HG03575 (cell line): ENCODE data around the gene SETD3.

Experiments
- ATAC-seq: cut with Tn5 transposase; IDR thresholded peaks from one replicate; pipeline ENCODE4 v1.9.1; 2021; ENCODE audit not compliant: unreplicated experiment, insufficient number of reproducible peaks, low FRiP score; ENCODE audit errors: extremely low read depth

The SETD3 gene

DNA sequence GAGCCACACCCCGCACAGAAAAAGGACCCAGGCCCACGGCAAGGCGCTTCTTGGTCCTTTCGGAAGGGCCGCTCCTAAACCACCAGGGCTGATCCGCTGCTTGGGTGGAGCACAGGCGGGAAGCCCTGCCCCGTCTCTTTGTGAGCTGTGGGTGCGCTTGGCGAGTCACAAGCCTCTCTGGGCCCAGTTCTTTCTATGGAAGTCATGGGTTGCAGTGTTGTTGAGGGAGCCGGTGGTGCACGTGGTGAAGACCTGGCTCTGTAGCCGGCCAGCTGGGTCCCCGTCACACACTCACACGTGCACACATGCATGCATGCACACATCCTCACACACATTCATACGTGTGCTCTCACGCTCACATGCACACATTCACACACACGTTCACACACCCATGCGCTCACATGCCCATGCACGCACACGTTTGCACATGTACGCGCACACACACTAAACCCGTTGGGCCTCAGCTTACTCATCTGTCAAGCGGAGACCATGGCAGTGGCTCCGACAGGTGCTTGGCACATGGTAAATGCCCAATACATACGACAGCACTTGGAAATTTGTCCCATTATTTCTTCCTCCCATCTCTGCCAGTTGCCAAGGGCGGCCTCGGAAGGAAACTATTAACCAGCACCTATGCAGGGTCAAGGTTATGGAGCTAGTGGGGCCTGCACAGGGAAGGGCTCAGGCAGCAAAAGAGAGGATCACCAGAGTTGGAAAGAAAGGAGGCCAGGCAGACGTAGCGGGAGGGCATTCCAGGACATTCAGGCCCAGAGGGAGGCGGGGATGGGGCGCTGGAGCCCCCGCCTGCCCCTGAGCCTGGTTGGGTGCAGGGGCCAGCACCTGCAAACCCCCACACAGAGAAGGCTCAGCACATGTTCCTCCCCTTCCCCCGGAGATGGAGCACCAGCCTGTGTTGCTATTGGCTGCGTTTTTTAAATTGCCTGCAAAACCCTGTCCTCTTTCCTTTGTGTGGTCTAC, 96.9 kb downstream of the SETD3 start:
- no peak for ATAC-seq

DNA sequence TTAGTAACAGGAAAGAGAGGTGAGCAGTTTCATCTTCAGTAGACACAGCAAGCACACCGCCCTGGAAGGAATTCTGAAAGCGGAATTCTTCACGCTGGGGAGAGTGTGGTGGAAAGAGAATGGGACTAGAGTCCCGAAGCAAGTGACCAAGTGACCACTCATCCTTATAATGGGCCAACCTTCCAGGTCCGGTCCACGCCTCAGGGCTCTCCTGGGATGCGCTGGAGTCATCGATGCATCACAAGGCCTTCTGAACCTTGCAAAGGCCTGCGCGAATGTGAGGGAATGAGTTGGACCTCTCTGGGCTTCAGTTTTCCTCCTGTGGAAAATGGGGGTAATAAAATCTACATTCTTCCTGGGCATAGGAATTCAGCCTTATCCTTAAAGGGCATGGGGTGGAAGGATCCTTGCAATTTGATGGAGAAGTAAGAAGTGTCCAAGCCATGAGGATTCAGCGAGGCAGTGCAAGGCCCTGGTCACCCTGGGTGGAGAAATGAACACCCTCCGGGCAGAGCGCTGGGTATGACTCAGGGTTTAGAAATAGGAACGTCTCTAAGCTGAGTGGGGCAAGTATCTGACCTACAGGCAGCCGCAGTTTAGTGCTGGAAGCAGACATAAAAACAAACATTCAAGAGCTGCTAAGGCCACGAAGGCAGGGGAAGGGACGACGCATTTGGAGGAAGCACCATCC, 97.7 kb downstream of the SETD3 start:
- ATAC-seq = no peak

DNA sequence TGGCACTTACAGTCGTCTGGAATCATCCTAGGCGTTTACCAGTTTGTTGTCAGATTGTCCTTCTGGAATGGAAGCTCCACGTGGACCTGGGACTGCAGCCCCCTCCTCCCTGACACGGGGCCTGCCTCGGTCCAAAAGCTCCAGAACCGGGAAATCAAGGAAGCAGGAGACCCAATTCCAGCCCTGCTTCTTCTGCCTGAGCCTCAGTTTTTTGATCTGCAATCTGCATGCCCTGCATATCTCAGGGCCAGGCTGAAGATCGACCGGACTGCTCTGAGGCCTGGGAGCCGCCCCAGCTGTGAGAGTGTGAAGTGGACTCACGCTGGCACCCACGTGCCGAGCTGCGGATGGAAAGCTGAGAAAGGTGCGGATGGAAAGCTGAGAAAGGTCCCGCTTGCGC, 98.6 kb downstream of the SETD3 start:
- no peak for ATAC-seq

DNA sequence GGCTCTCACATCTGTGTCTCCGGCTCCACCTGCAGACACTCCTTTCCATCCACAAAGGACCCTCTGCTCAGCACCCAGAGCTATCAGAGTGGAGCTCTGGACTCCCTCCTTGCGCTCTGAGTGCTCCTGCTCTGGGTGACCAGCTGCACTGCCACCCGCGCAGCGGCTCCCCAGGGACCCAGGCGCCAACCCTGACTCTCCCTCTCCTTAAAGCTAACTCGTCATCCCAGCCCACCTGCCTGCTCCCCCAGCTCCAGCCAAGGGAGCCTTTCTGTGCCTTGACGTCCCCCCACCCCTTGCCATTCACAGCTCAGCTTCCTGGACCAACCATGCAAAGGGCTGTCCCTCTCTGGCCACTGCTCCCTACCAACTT, 99.0 kb downstream of the SETD3 start:
- ATAC-seq = no peak

DNA sequence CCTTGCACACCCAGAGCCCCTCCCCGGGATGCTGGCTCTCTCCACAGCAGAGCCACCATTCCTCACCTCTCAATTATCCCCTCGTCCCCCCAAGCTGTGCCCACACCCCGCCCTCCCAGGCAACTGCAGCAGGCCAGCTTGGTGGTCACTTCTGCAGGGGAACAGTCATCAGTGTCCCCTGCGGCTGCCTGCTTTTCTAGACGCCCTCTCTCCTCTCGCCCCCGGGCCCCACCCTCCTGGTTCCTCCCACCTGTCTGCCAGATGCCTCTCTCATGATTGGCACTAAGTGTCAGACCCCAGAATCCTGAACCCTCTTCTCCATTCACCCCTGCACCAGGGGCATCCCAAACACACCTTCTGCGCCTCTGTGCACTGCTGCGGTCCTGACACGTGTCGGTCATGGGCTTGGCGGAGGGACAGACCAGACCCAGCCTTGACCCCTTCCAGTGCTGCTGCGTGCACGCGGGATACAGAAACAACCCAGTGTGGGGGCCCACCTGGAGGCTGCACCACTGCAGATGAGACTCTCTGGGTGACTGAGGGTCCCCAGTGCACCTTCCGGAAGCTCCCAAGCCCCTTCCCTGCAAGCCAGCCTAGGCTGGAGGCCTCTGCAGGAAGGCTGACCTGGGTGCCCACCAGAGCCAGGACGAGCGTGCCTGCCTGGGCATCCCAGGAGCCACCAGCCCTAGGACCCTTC, 99.5 kb downstream of the SETD3 start:
- no peak for ATAC-seq

DNA sequence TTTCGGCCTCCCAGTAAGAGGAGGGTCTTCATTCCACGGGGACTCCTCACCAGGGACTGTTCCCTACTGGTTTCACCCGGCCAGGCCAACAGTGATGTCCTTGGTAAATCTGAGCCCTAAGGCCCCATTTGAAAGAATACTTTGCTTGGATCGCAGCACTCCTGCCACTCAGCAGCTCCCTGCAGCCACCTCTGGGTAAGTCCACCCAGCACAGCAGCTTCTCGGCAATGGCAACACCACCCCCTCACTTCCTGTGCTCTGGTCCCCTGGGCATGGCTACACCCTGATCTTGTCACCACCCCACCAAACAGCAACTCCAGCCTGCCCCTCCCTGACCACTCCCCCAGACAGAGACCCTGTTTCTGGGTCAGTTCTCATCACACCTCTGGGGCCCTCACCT, 100.3 kb downstream of the SETD3 start:
- ATAC-seq = no peak

DNA sequence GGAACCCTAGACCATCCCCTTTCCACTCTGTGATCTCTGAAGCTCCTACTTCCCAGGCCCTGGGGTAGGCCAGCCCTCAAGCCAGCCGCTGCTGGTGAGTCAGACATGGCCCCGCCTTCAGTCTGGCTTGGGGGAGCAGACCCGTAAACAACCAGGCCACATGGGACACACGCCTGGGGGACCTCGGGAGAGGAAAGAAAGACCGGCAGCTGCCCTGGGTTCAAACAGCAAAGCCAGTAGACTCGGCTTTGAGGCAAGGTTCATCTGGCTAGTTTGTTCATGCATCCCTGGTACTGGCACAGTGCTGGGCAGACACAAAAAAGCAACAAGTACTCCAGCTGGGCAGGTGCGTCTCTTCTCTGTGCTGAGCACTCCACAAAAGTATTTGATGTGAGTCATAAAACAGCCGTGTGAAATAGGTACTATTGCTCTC, 101.9 kb downstream of the SETD3 start:
- ATAC-seq = no peak

DNA sequence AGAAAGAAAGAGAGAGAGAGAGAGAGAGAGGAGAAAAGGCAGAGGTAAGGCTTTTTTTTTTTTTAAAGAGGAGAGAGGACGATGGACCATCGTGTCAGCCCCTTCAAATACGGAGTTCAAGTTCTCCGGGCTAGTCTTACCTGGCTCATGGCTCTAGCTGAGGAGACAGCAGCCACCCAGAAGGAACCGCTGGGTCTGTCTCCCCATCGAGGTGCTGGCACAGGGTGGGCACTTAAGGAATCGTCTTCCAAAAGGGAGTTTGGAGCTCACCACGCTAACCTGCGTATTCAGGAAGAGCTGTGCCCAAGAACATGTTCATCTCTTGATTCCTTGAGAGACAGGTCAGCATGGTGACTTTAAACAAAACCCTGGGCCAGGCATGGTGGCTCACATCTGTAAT, 102.7 kb downstream of the SETD3 start:
- ATAC-seq = no peak

DNA sequence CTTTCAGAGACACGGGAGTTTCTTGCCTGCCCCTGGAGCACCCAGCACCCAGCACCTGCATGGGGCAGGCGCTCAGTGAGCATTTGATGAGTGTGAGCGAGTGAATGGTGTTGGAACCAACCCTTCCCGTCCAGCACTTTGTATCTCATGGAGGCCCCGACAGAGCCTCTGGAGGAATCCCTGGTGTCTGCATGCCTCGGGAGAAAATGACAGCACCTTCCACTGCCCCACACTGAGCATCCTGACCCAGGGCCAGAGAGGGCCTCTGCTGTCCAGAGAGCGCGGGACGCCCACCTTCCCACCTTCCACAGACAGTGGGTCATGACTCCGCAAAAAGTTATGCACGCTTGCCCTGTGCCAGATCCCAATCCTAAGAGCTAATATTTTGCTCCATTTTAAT, 105.7 kb downstream of the SETD3 start:
- ATAC-seq = no peak

DNA sequence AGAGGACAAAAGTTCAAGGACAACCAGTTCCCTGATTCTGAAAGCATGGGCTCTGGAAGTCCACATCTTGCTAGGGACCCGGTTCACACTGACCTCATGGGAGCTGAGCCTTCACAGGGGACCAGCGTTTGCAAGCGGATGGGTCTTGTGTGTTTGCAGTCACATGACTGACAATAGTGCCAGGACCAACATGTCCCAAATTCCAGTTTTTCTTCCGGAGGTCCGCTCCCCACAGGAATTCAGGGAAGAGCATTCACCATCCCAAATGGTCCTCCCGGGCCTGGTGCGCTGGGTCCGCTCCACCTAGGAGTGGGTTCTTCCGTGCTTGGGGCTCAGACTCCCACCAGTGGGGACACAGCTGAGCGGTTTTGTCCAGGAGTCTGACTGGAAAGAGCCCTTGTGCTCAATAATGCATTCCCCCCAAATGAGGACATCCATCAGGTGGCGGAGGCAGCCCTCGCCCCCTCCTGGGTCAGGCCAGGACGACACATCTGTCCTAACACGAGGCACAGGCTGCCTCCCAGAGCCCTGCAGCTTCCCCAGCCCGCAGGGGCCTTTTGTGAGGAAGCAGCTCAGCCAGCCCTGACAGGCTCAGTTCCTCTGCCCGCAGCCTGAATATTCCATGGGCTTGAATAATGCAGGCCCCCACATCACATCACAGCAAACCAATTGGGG, 116.9 kb downstream of the SETD3 start:
- ATAC-seq = no peak

DNA sequence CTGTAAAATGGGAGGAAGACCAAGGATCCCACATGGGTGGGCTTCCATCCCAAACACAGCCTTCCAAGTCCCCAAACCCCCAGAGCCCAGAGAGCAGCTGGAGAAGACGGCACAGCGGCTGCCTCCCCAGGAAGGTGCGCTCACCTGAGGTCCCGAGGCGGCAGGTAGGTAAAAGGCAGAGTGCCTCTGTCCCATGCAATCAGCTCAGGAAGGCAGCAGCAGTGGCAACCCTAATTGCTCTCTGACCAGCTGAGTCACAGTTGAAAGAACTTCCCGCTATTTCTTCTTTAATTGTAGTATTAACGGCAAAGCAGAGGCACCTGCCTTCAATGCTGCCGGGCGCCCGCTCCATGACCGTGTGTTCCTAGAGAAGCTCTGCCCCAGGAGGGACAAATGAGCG, 117.6 kb downstream of the SETD3 start:
- no peak for ATAC-seq

DNA sequence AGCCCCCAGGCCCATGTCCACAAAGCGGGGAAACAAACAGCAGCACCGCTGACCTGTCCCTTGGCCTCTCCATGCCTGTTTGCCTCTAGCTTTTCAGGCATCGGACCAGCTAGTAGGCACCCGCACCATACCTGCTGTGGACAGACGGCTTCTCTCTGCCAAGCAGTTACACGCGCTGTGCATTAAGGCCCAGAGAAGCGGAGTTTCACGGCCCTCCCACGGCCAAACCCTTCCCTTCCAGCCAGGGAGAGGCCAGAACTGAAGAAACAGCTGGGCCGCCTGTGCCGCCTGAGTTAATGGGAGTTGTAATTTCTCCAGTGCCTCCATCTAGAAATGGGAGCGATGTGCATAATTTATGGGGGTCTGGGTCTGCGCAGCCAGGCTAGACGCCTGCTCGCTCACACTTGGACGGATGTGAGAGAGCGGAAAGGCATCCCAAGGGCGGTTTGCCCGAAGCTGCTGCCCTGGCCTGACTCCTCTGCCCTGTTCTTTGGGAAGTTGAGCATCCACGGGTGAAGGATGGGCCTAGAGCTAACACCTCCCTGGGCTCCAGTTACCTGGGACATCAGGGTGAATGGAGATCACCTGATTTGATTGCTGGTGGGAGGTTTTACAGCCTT, 119.0 kb downstream of the SETD3 start:
- no peak for ATAC-seq

DNA sequence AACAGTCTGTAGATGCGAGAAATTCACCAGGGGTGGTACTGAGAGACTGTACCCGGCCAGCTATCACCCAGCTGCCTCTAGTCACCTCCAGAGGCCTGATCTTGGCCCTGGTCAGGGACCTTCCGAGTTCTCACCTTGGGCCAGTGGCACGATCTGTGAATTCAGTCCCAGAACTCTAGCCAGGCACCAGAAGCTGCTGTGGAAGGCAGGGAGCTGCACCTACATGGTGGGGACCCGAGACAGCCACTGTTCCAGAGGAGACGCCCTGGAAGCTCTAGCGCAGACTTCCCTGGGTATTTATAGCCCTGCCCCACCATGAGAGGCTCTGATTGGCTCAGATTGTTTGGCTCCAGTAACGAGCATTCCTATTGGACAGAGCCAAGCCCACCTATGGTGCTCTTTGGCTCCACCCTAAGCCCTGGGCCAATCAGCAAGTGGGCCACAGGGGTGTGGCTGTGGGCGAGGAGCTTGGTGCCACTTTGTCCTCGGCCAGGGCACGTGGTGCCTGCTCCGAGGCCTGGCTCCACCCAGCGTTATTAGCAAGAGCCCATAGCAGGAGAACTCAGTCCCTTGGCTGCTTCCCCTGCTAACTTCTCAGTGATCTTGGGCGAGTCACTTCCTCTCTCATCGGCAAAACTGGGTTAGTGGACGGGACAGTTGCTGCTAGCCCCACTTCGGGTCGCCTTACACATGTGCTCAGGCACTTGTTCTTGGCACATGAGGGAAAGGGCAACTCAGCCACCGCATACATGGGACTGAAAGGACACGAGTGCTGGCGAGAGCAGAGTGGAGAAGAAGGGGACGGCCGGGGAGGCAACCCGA, 119.7 kb downstream of the SETD3 start:
- no peak for ATAC-seq

DNA sequence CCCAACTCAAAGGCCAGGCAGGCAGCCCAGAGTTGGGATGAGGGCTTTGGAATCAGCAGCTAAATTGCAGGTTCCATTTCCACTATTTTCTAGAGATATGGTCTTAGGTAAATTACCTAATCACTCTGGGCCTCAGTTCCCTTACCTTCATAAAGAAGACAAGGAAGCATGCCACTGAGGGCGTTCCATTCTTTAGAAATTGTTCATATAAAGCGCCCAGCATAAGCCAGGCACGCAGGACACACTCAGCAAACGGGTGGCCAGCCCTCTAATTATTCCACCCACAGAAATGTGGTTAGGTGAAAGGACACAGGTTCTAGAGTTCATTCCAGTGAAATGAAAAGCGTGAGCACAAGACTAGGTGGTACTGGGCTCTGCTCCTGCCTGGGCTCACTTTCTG, 120.8 kb downstream of the SETD3 start:
- no peak for ATAC-seq

DNA sequence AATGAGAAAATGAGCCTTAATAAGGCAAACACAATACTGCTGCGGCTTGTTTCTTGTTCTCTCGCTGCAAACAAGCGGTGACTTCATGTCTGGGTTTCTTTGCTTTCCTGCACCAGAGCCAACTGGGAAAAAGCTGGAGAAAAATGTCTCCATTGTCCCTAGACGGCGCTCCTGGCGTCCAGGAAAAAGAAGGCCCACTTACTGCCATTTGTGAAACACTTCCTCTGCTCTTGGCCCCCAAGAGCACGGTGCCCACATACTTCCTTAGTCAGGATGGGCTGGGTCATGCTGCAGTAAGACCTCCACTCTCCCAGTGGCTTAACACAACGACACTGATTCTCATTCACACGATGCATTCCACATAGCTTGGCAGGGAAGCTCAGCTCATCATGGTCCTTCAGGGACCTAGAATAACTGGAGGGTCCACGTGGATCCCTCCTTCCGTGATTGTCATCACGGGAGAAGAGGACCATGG, 122.7 kb downstream of the SETD3 start:
- no peak for ATAC-seq

DNA sequence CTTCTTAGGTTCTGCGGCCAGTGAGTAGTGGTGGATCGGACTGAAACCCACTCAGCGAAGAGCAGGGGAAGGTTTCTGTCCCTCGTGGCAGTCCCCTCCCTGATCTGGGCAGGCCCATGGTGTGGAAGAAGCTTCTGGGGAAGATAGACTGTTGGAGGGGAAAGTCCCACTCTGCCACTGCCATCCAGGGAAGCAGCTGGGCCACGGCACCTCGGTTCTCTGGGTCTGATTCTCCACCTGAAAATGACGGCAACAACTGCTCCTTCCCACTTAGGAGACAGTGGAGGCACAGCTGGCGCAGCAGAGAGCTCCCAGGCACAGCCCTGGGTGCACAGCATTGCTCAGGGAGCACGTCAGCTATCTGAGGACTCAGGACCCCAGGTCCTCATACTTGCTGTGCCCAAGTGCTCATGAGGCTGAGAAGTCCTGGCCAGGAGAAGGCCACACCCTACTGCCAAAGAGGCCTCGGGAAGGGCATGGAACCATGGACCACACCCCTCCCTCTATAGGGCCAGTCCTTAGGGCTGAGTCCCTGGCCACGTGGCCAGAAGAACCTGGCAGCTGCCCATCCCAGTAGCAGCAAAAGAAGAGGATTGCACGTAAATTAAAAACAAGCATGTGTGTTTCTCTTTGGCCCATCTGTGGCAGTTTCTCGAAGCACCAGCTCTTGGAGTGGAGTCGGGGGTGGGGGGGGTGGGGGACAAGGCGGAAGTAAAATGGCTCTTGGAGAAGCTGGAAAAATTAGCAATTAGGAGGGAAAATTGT, 123.3 kb downstream of the SETD3 start:
- ATAC-seq = no peak

DNA sequence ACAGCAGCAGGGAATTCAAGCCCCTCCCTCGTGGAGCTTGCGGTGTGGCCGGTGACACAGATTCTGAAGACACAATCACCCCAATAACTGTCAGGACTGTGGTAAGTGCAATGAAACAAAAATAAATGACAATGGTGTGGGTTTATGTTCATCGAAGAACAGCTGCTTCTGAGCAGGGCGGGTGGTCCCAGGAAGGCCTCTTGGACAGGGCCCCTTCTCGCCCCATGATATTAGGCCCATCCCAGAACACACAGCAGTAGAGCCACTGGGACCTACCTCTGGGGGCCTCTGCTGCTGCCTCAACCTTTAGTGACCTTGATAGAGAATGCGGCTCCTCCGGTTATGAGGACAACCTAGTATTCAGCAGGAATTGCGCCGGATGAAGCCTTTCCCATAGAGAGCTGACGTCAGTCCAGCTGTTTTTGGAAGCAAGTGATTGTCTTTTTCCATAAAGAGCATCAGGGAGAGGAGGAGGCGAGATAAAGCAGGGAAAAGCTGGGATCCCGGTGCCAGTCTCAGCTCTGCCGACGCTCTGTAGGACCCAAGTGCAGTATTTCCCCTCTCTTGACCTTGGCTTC, 124.5 kb downstream of the SETD3 start:
- no peak for ATAC-seq
